Esophagus (tissue), 2 donors: Measurements from ENCODE around the gene STX1A. TPM values are rescaled to one million over a fixed set of nuclear protein-coding genes. Genes with fewer than 3 reads are reported as not detected.
"Not testable (repeated sequence)": the region's sequence is repeated elsewhere in the genome, so short reads cannot be mapped to it uniquely, and the experiment has no call there.

ENCODE experiments used
- H3K27ac ChIP-seq, 2 donors: one replicate each; pipeline ENCODE4 v1.5.1; 2013; ENCODE audit warnings: low read depth in 2 of 2, mild to moderate bottlenecking in 2 of 2, inconsistent platforms in 1 of 2, low read length in 1 of 2, moderate library complexity in 1 of 2
- H3K27me3 ChIP-seq, 2 donors: one replicate each; pipeline ENCODE4 v1.6.1; 2013; ENCODE audit warnings: low read length in 2 of 2, control low read depth in 1 of 2, mild to moderate bottlenecking in 1 of 2; ENCODE audit not compliant: insufficient read depth in 2 of 2, control insufficient read depth in 1 of 2
- H3K36me3 ChIP-seq, 2 donors: one replicate each; pipeline ENCODE4 v1.6.1; 2013; ENCODE audit warnings: low read length in 1 of 2; ENCODE audit not compliant: control insufficient read depth in 2 of 2, insufficient read depth in 2 of 2
- H3K4me1 ChIP-seq, 2 donors: one replicate each; pipeline ENCODE4 v1.6.1; 2013; ENCODE audit warnings: low read length in 1 of 2; ENCODE audit not compliant: control insufficient read depth in 2 of 2, insufficient read depth in 2 of 2
- H3K4me3 ChIP-seq, 2 donors: one replicate each; pipeline ENCODE4 v1.5.1; 2013; ENCODE audit warnings: low read length in 2 of 2, mild to moderate bottlenecking in 2 of 2, low read depth in 1 of 2, moderate library complexity in 1 of 2
- H3K9me3 ChIP-seq, 2 donors: one replicate each; pipeline ENCODE4 v1.6.1; 2013; ENCODE audit warnings: mild to moderate bottlenecking in 2 of 2, low read depth in 1 of 2, low read length in 1 of 2, moderate library complexity in 1 of 2; ENCODE audit not compliant: control insufficient read depth in 2 of 2, insufficient read depth in 1 of 2
- WGBS, 2 donors: extraction: QIAGEN DNeasy Blood & Tissue Kit; methylation state at CpG; one replicate each; pipeline ENCODE4 v1.1.7; 2013; 5-methylcytosine and 5-hydroxymethylcytosine counted together
- polyA plus RNA-seq, 2 donors: library from polyadenylated mRNA; stranded (reverse); fragments of 200-250 nt; gene quantifications; one replicate each; pipeline ENCODE4 v1.2.3, GENCODE V29; 2013
- donor health status: healthy with polysubstance abuse.
- donor health status: Bipolar disorder and iron deficiency.

The STX1A gene
- polyA plus RNA-seq, 2 donors: 1.6 to 2.4 TPM

DNA sequence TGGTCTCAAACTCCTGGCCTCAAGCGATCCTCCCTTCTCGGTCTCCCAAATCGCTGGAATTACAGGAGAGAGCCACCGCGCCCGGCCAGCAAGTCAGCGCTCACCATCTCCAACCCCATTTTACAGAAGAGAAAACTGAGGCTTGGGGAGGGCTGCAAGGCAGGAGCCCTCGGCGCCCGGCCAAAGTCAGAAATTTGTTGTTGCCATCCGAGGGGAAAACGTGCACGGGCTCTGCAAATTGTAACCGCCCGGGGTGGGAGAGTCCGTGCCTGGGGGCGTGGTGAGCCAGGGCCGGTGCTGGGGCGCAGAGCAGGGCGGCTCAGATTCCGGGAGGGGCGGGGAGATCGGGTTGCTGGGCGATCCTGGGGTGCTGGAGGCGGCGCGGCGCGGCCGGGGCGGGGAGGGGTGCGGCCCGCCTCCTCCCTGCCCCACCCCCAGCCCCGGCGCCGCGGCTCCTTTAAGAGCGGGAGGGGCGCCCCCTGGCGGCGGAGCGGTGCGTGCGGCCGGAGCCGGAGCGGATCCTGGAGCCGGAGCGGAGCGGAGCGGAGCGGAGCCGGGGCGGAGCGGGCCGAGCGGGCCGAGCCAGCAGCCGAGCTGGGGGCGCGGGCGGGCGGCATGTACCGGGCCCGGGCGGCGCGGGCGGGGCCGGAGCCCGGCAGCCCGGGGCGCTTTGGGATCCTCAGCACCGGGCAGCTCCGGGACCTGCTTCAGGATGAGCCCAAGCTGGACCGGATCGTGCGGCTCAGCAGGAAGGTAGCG lies 51.9 kb downstream of the STX1A start, which contains the start of gene VPS37D:
VPS37D (plus strand) TSS at position 488 of the 759 bp plus-strand sequence; CDS start at position 616, 128 bp downstream.
- Histone ChIP-seq H3K27ac (no peak within 1 kb of the TSS), H3K9me3 (no peaks in the 10 kb centered on the region), H3K4me1 (peaks cover 2% of the 10 kb centered on the region in 2 donors), H3K36me3 (no peaks in the 10 kb centered on the region), H3K27me3 (peaks cover 0 to 2% of the 10 kb centered on the region in 2 donors), H3K4me3 (peak within 1 kb of the TSS; percentile 41 to 49)
- WGBS, 2 donors: 2 to 4% methylated on average over 53 to 79 of the region's 79 CpGs

- no peak overlapping the region for H3K4me3 ChIP-seq
- H3K27ac ChIP-seq: no peak overlapping the region
- no peaks in the 10 kb centered on the region for H3K9me3 ChIP-seq
- H3K27me3 ChIP-seq: peaks cover 0 to 2% of the 10 kb centered on the region in 2 donors
- H3K36me3 ChIP-seq: no peaks in the 10 kb centered on the region
- peaks cover 0 to 2% of the 10 kb centered on the region in 2 donors for H3K4me1 ChIP-seq
Observed at GRCh38 chr7:73663033-73663432, 56.4 kb downstream of the STX1A start.

DNA sequence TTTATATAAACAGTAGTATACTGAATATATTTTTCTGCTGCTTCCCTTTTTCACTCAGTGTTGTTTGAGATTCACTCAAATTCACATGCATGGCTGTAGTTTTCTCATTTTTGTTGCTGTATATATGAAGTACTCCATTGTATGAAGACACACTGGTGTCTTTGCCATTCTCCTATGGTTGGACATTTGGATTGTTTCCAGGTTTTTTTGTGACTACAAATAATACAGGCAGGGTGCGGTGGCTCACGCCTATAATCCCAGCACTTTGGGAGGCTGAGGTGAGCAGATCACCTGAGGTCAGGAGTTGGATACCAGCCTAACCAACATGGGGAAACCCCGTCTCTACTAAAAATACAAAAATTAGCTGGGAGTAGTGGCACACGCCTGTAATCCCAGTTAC lies 58.9 kb downstream of the STX1A start:
- not testable (repeated sequence) for H3K27me3 ChIP-seq, H3K4me1 ChIP-seq, H3K9me3 ChIP-seq, H3K27ac ChIP-seq, H3K36me3 ChIP-seq, H3K4me3 ChIP-seq
- 41 to 46% methylated on average over 4 of the region's 4 CpGs for WGBS, 2 donors

DNA sequence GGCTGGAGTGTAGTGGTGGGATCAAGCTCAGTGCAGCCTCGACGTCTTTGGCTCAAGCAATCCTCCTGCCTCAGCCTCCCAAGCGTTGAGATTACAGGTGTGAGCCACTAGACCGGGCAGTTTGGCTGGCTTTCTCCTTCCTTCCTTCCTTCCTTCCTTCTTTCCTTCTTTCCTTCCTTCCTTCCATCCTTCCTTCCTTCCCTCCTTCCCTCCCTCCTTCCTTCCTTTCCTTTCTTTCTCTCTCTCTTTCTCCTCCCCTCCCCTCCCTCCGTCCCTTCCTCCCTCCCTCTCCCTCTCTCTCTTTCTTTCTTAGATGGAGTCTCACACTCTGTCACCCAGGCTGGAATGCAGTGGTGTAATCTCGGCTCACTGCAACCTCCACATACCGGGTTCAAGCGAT lies 59.5 kb downstream of the STX1A start:
- WGBS, 2 donors: 68% methylated on average over 8 of the region's 8 CpGs
- Histone ChIP-seq H3K4me3 (no peak overlapping the region), H3K27ac (no peak overlapping the region), H3K9me3 (no peaks in the 10 kb centered on the region), H3K4me1 (no peaks in the 10 kb centered on the region), H3K36me3 (no peaks in the 10 kb centered on the region), H3K27me3 (peaks cover 0 to 2% of the 10 kb centered on the region in 2 donors)

DNA sequence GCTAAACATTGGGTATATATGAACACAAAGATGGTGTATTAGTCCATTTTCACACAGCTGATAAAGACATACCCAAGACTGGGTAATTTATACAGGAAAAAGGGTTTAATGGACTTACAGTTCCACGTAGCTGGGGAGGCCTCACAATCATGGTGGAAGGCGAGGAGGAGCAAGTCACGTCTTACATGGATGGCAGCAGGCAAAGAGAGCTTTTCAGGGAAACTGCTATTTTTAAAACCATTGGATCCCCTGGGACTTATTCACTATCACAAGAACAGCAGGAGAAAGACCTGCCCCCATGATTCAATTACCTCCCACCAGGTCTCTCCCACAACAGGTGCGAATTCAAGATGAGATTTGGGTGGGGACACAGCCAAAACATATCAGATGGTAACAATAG lies 64.2 kb downstream of the STX1A start:
- H3K27ac ChIP-seq, H3K9me3 ChIP-seq, H3K36me3 ChIP-seq, H3K4me1 ChIP-seq, H3K4me3 ChIP-seq, H3K27me3 ChIP-seq: not testable (repeated sequence)
- 86 to 87% methylated on average over 4 of the region's 4 CpGs for WGBS, 2 donors

DNA sequence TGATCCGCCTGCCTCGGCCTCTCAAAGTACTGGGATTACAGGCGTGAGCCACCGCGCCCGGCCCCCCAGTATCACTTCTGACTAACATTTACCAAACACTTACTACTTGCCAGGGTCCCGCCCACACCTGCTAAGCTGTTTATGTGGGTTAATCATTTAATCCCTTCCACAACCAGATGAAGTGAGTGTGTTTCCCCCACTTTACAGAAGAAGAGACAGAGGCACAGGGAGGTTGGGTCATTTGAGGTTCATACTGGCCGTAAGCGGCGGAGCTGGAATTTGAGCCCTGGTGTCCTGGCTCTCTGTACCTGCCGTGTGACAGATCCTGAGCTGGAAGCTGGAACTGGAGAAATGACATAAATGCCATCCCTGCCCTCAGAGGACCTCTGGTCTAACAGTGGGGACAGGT lies 66.9 kb downstream of the STX1A start:
- no peaks in the 10 kb centered on the region for H3K9me3 ChIP-seq
- no peaks in the 10 kb centered on the region for H3K36me3 ChIP-seq
- H3K4me1 ChIP-seq: peaks cover 3% of the 10 kb centered on the region in 2 donors
- WGBS, 2 donors: 52% methylated on average over 11 of the region's 11 CpGs
- H3K27ac ChIP-seq: no peak overlapping the region
- H3K4me3 ChIP-seq: no peak overlapping the region
- peaks cover 0 to 3% of the 10 kb centered on the region in 2 donors for H3K27me3 ChIP-seq

GRCh38 chr7:73650524-73650923 lies 68.9 kb downstream of the STX1A start:
- 64 to 74% methylated on average over 5 of the region's 5 CpGs for WGBS, 2 donors
- Histone ChIP-seq H3K9me3 (no peaks in the 10 kb centered on the region), H3K4me1 (peaks cover 3% of the 10 kb centered on the region in 2 donors), H3K36me3 (no peaks in the 10 kb centered on the region), H3K27me3 (peaks cover 0 to 5% of the 10 kb centered on the region in 2 donors), H3K4me3 (no peak overlapping the region), H3K27ac (no peak overlapping the region)

GRCh38 chr7:73649576-73649975 lies 69.9 kb downstream of the STX1A start:
- 45 to 56% methylated on average over 9 of the region's 9 CpGs for WGBS, 2 donors
- Histone ChIP-seq H3K27ac (no peak overlapping the region), H3K36me3 (no peaks in the 10 kb centered on the region), H3K9me3 (no peaks in the 10 kb centered on the region), H3K4me3 (no peak overlapping the region), H3K4me1 (peaks cover 3% of the 10 kb centered on the region in 2 donors), H3K27me3 (peaks cover 0 to 5% of the 10 kb centered on the region in 2 donors)
